Adipose tissue (tissue), 3 donors: ENCODE measurements around the gene EHD2. TPM values are rescaled to one million over a fixed set of nuclear protein-coding genes. Genes with fewer than 3 reads are reported as not detected.
"Not testable (repeated sequence)": the region's sequence is repeated elsewhere in the genome, so short reads cannot be mapped to it uniquely, and the experiment has no call there.

Experiments used
- H3K27ac ChIP-seq: one replicate; pipeline ENCODE4 v1.5.1; 2013; ENCODE audit warnings: low read depth, low read length
- WGBS, 3 donors: extraction: QIAGEN DNeasy Blood & Tissue Kit; methylation state at CpG; one replicate each; pipeline ENCODE4 v1.1.7; 2013; 5-methylcytosine and 5-hydroxymethylcytosine counted together
- polyA plus RNA-seq, 3 donors: library from polyadenylated mRNA; stranded (reverse); fragments of 200-250 nt; gene quantifications; one replicate each; pipeline ENCODE4 v1.2.3, GENCODE V29; 2013
- donor health status: healthy with polysubstance abuse.
- donor health status: Bipolar disorder and iron deficiency.
- donor health status: healthy.

The EHD2 gene
- polyA plus RNA-seq, 3 donors, result 32.7 to 202 (median 129) TPM

DNA sequence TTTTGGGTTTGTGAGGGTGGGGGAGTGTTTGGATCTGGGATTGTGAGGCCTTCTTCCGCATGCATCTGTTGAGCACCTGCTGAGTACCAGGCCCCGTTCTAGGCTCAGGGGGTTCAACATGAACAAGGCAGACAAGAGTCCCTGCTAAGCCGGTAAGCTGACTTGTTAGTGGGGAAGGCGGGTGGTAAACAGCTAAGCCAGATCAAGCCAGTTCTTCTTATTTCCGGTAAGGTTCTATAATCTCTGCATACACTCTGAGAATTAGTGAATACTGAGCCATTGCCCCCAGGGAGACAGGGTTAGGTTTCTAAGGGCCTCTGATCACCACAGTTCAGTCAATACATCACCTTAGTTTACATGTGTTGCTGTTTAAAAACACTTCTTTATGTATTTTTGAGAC is 9.9 kb upstream of the EHD2 start:
- WGBS, 3 donors, result 92 to 94% (median 93%) methylated on average over 5 of the region's 5 CpGs
- no peak overlapping the region for H3K27ac ChIP-seq

GRCh38 chr19:47704024-47704423 is 9.2 kb upstream of the EHD2 start:
- H3K27ac ChIP-seq, result no peak overlapping the region

GRCh38 chr19:47704656-47705055 is 8.6 kb upstream of the EHD2 start:
- 91 to 97% (median 93%) methylated on average over 3 of the region's 3 CpGs for WGBS, 3 donors
- H3K27ac ChIP-seq, result no peak overlapping the region

More at GRCh38 chr19:47704024-47704423, 9.2 kb upstream of the EHD2 start:
- 86 to 94% (median 89%) methylated on average over 11 of the region's 11 CpGs for WGBS, 3 donors

- H3K27ac ChIP-seq, result no peak overlapping the region
- WGBS, 3 donors, result 21 to 22% (median 21%) methylated on average over 22 of the region's 22 CpGs
Measured at GRCh38 chr19:47707135-47707925, 5.9 kb upstream of the EHD2 start.

DNA sequence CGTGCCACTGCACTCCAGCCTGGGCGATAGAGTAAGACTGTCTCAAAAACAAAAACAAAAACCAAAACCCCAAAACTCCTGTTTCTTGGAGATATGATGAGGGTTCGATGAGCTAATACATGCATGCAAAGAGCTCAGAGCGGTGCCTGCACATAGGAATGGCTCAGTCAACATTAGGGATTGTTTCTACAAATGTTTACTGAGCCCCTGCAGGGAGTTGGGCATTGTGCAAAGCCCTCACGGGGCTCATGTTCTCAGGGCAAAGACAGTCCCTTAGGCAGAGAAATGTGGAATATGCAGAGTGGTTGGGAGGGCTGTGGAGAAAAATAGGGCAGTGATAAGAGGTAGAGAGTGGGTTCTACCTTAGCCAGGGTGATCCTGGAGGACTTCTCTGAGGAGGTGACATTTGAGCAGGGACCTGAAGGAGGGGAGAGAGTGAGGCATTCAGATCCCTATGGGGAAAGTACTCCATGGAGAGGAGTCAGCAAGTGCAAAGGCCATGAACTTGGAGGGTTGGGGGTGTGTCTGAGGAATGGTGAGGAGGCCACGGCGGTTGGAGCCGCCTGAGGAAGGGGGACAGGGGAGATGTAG is 1.5 kb upstream of the EHD2 start:
- WGBS, 3 donors, result 81 to 89% (median 83%) methylated on average over 8 of the region's 8 CpGs
- H3K27ac ChIP-seq, result no peak overlapping the region

DNA sequence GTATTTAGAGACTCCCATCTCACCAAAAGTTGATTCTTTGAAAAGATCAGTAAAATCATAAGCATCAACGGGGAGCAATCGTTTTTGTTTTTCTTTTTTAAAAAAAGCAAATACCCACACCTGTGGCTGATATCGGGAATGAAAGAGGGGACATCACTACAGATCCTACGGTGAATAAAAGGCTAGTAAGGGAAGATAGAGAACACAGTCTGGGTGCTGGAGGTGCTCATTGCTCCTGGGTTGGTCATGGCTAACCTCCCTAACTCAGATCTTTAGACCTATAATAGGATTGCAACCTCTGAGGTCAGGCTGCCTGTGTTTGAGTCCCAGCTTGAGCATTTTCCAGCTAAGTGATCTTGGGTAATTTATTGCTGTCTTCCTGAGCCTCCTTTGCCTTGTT is 1.1 kb downstream of the EHD2 start:
- WGBS, 3 donors, result 59 to 89% (median 72%) methylated on average over 4 of the region's 4 CpGs
- H3K27ac ChIP-seq, result no peak overlapping the region

GRCh38 chr19:47714855-47715254 is 1.6 kb downstream of the EHD2 start:
- not testable (repeated sequence) for H3K27ac ChIP-seq

GRCh38 chr19:47716270-47716937 is 3.2 kb downstream of the EHD2 start:
- H3K27ac ChIP-seq, result no peak overlapping the region

DNA sequence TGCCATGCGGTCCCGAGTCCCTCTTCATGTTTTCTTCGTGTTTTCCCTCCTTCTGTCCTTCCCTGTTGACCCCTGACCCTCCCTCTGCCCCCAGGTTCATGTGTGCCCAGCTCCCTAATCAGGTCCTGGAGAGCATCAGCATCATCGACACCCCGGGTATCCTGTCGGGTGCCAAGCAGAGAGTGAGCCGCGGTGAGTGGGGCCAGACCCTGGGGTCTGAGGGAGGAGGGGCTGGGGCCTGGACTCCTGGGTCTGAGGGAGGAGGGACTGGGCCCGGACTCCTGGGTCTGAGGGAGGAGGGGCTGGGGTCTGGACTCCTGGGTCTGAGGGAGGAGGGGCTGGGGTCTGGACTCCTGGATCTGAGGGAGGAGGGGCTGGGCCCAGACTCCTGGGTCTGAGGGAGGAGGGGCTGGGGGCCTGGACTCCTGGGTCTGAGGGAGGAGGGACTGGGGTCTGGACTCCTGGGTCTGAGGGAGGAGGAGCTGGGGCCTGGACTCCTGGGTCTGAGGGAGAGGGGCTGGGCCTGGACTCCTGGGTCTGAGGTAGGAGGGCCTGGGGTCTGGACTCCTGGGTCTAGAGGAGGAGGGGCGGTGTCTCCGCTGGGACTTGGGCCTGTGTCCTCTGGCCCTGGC is 5.3 kb downstream of the EHD2 start:
- 37 to 68% (median 57%) methylated on average over 11 of the region's 11 CpGs for WGBS, 3 donors
- H3K27ac ChIP-seq, result peak overlapping the region; percentile 15

More at GRCh38 chr19:47716270-47716937, 3.2 kb downstream of the EHD2 start:
- WGBS, 3 donors, result 42 to 79% (median 58%) methylated on average over 32 of the region's 32 CpGs

DNA sequence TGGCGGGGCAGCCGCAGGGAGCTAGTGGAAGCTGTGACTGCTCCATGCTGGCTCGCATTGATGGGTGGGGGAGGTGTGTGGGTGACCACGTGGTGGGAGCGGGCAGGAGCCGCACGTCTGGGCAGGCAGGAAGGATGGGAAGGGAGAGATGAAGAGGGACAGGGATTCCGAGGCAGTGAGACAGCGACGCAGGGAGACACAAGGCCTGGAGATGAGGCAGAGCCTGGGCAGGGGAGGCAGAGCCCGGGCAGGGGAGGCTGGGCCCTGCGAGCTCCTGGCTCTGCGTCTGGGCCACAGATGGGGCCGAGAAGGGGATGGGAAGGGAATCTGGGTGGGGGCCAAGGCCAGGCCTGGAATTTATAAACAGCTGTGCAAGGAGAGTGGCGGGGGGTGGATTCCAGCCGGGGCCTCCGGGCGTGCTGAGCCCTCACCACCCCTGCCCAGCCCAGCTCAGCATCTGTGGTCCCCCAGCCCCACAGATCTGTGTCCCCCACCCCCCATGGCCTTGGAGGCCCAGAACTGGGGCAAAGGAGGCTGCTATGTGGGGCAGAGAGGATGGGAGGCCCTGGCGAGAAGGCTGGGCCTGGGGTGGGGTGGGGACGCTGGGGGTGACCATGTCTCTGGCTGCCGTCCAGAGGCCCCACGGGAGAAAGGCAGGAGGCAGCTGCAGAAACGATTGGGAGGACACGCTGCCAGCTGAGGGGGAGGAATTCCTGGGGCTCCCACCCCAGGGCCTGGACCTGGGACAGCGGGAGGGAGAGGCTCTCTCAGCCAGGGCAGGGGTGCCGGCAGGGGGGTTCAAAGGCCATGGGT is 6.0 kb downstream of the EHD2 start:
- peak overlapping the region; percentile 62 for H3K27ac ChIP-seq
- 19 to 34% (median 31%) methylated on average over 23 to 26 of the region's 26 CpGs for WGBS, 3 donors

GRCh38 chr19:47720669-47721422 is 7.6 kb downstream of the EHD2 start:
- WGBS, 3 donors, result 79 to 88% (median 86%) methylated on average over 14 of the region's 14 CpGs
- H3K27ac ChIP-seq, result no peak overlapping the region

- 20 to 31% (median 20%) methylated on average over 7 of the region's 7 CpGs for WGBS, 3 donors
- no peak overlapping the region for H3K27ac ChIP-seq
Measured at GRCh38 chr19:47723581-47723940, 10.3 kb downstream of the EHD2 start.

DNA sequence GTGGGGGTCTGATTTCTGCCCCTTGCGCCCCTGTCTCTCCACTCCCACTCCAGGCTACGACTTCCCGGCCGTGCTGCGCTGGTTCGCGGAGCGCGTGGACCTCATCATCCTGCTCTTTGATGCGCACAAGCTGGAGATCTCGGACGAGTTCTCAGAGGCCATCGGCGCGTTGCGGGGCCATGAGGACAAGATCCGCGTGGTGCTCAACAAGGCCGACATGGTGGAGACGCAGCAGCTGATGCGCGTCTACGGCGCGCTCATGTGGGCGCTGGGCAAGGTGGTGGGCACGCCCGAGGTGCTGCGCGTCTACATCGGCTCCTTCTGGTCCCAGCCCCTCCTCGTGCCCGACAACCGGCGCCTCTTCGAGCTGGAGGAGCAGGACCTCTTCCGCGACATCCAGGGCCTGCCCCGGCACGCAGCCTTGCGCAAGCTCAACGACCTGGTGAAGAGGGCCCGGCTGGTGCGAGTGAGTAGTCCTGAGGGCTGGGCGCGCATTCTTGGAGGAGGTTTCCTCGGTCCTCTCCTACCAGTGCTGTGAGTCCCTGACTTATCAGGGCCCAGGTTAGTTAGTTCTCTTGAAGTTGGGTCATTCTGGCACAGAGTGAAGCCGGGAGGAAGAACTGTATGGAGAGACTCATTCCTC is 12.7 kb downstream of the EHD2 start:
- no peak overlapping the region for H3K27ac ChIP-seq
- 82 to 92% (median 85%) methylated on average over 47 to 48 of the region's 48 CpGs for WGBS, 3 donors

GRCh38 chr19:47726467-47726866 is 13.2 kb downstream of the EHD2 start:
- no peak overlapping the region for H3K27ac ChIP-seq
- 41 to 76% (median 45%) methylated on average over 4 of the region's 4 CpGs for WGBS, 3 donors

DNA sequence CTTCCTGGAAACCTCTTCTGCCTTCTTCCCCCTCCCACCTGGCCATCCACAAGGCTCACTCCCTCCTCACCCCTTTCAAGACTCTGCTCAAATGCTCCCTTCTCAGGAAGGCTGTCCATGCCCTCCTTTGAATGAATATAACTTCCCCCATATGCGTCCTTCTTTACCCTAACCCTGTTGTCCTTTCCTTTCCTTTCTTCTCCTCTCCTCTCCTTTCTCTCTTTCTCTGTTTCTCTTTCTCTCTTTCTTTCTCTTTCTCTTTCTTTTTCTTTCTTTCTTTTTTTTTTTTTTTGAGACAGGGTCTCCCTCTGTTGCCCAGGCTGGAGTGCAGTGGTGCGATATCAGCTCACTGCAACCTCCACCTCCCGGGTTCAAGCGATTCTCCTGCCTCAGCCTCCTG is 15.1 kb downstream of the EHD2 start:
- not testable (repeated sequence) for H3K27ac ChIP-seq
- 81 to 97% (median 85%) methylated on average over 3 to 4 of the region's 4 CpGs for WGBS, 3 donors

DNA sequence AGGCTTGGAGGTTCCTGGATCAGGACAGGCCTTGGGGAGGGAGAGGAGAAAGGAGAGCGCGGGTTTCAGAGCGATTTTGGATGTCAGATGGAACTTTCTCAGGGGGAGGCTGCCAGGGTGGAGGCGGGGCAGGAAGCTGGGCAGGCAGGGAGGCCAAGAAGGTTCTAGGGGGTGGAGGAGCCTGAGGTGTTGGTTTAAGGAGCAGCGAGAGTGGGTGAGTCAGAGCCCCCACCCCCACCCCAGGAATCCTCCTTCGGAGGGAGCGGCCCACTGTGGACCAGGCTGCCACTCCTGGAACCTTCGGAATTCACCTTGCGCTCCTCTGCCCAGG is 16.2 kb downstream of the EHD2 start:
- 6 to 10% (median 6%) methylated on average over 8 to 9 of the region's 9 CpGs for WGBS, 3 donors
- peak overlapping the region; percentile 9 for H3K27ac ChIP-seq

GRCh38 chr19:47729799-47730520 is 16.7 kb downstream of the EHD2 start:
- 20 to 29% (median 28%) methylated on average over 28 to 30 of the region's 30 CpGs for WGBS, 3 donors
- H3K27ac ChIP-seq, result peak overlapping the region; percentile 9
